AG04450 (cell line): ENCODE measurements around the gene CNOT6L. TPM values are rescaled to one million over a fixed set of nuclear protein-coding genes. Genes with fewer than 3 reads are reported as not detected.

ENCODE experiments used
- CTCF ChIA-PET: fragments of 300-600, 350-600 bp; formaldehyde crosslinking; extraction: SDS; loops from one replicate; lab custom pipeline; 2022; ENCODE audit warnings: antibody characterized with exemption, inconsistent platforms; lab: Charles Lee
- POLR2A ChIA-PET: fragments of 350-600 bp; formaldehyde crosslinking; extraction: SDS; loops from one replicate; lab custom pipeline; 2021; ENCODE audit warnings: antibody characterized with exemption, inconsistent platforms; lab: Yijun Ruan, JAX
- DNase-seq: peaks from one replicate; pipeline ENCODE4 v3.0.0-alpha.2; 2011; ENCODE audit warnings: low read depth, low spot score
- H3K27ac ChIP-seq: one replicate; pipeline ENCODE4 v1.5.1; 2012; ENCODE audit warnings: low read depth, low read length, control low read depth
- H3K27me3 ChIP-seq: one replicate; pipeline ENCODE4 v1.6.0; 2012; ENCODE audit warnings: low read length; ENCODE audit not compliant: control insufficient read depth, insufficient read depth
- H3K4me3 ChIP-seq: 2 replicates; pipeline ENCODE4 v1.5.1; 2011; ENCODE audit warnings: mild to moderate bottlenecking, low read depth, low read length, control low read depth
- H3K9me3 ChIP-seq: 2 replicates; pipeline ENCODE4 v1.5.1; 2012; ENCODE audit warnings: low read length; ENCODE audit not compliant: control insufficient read depth, insufficient read depth
- CTCF ChIP-seq: IDR thresholded peaks from 2 replicates; pipeline ENCODE4 v1.5.1; 2011; ENCODE audit warnings: low read depth, low read length, control low read depth, inconsistent platforms
- polyA plus RNA-seq: library from polyadenylated mRNA; depleted of rRNA; stranded (reverse); fragments of >200 nt; gene quantifications from 2 replicates; pipeline ENCODE4 v1.2.3, GENCODE V29; 2011

Gene CNOT6L
- polyA plus RNA-seq, 1 experiment, result 10.7 TPM

GRCh38 chr4:77776182-77777134 is 42.7 kb downstream of the CNOT6L start:
- ChIA-PET CTCF (interaction anchor here (0.6 to 0.9 kb wide), 2 partner anchors 33 to 41 kb away, joined by 3 to 4 read pairs; no protein-coding TSS in a partner anchor), POLR2A (no interaction called here)
- Histone ChIP-seq H3K27me3 (no peaks in the 10 kb centered on the region), H3K27ac (no peak overlapping the region), H3K9me3 (no peaks in the 10 kb centered on the region), H3K4me3 (no peak overlapping the region)
- TF ChIP-seq CTCF, result no peak
- peak; percentile 18 for DNase-seq

GRCh38 chr4:77773101-77773500 is 46.1 kb downstream of the CNOT6L start:
- DNase-seq, result peak; percentile 8
- H3K27me3 ChIP-seq, result no peaks in the 10 kb centered on the region
- CTCF ChIA-PET, result interaction anchor here (0.6 kb wide), 1 partner anchor 770 kb away, joined by 3 read pairs; no protein-coding TSS in a partner anchor
- no peak overlapping the region for H3K27ac ChIP-seq
- no peak overlapping the region for H3K4me3 ChIP-seq
- no peaks in the 10 kb centered on the region for H3K9me3 ChIP-seq
- POLR2A ChIA-PET, result no interaction called here
- TF ChIP-seq CTCF, result no peak

GRCh38 chr4:77771566-77771965 is 47.6 kb downstream of the CNOT6L start:
- Histone ChIP-seq H3K9me3 (no peaks in the 10 kb centered on the region), H3K27ac (no peak overlapping the region), H3K4me3 (no peak overlapping the region), H3K27me3 (no peaks in the 10 kb centered on the region)
- no peak for TF ChIP-seq CTCF
- no peak for DNase-seq
- CTCF ChIA-PET, result no interaction called here
- POLR2A ChIA-PET, result no interaction called here

GRCh38 chr4:77765720-77766119 is 53.4 kb downstream of the CNOT6L start:
- no peaks in the 10 kb centered on the region for H3K27me3 ChIP-seq
- TF ChIP-seq CTCF, result no peak
- no peak overlapping the region for H3K27ac ChIP-seq
- no peak overlapping the region for H3K4me3 ChIP-seq
- no peak for DNase-seq
- CTCF ChIA-PET, result no interaction called here
- H3K9me3 ChIP-seq, result no peaks in the 10 kb centered on the region
- POLR2A ChIA-PET, result no interaction called here

- CTCF ChIA-PET, result interaction anchor here (0.6 kb wide), 1 partner anchor 12 kb away, joined by 3 read pairs; no protein-coding TSS in a partner anchor
Measured at GRCh38 chr4:77762531-77762930, 56.6 kb downstream of the CNOT6L start.

More at GRCh38 chr4:77762531-77762930, 56.6 kb downstream of the CNOT6L start:
- Histone ChIP-seq H3K4me3 (no peak overlapping the region), H3K9me3 (no peaks in the 10 kb centered on the region), H3K27ac (no peak overlapping the region), H3K27me3 (no peaks in the 10 kb centered on the region)
- POLR2A ChIA-PET, result no interaction called here
- no peak for TF ChIP-seq CTCF
- DNase-seq, result no peak
